ENCODE measurements around the gene CCDC6.

The CCDC6 gene

GRCh38 chr10:59868696-59869593 lies 37.4 kb downstream of the CCDC6 start:
- H4K20me1 ChIP-seq (ENCODE audit: insufficient read depth, low read length) = no peaks in the 10 kb centered on the region
- H3K9me3 ChIP-seq (ENCODE audit: low read length) = no peaks in the 10 kb centered on the region
- H3K4me3 ChIP-seq (ENCODE audit: low read depth, low read length, poor library complexity, severe bottlenecking) = no peak overlapping the region
- no peak overlapping the region for H2AFZ ChIP-seq (ENCODE audit: low read length)
- no peak overlapping the region for H3K4me2 ChIP-seq (ENCODE audit: low read length)
- no peaks in the 10 kb centered on the region for H3K27me3 ChIP-seq (ENCODE audit: insufficient read depth, low read length)
- H3K9ac ChIP-seq (ENCODE audit: low read length) = no peak overlapping the region
- H3K36me3 ChIP-seq (ENCODE audit: insufficient read depth, low read length) = no peaks in the 10 kb centered on the region
- H3K79me2 ChIP-seq (ENCODE audit: insufficient read depth, low read length) = peaks cover 91% of the 10 kb centered on the region
- peak overlapping the region; percentile 25 for H3K27ac ChIP-seq (ENCODE audit: low read depth, low read length, poor library complexity, severe bottlenecking)
- H3K9me2 ChIP-seq (ENCODE audit: low read depth, low read length) = no peaks in the 10 kb centered on the region
- TF ChIP-seq EZH2 (IDR thresholded peaks at IDR 0.05; ENCODE audit: borderline replicate concordance, low read length) = no peak
- no peak for TF ChIP-seq CTCF (IDR thresholded peaks at IDR 0.05; ENCODE audit: low read length)
- peaks cover 76% of the 10 kb centered on the region for H3K4me1 ChIP-seq (ENCODE audit: insufficient read depth, low read length, severe bottlenecking)
- no peaks in the 10 kb centered on the region for H3F3A ChIP-seq (ENCODE audit: insufficient read depth, low read length)

GRCh38 chr10:59867590-59867989 lies 38.8 kb downstream of the CCDC6 start:
- Histone ChIP-seq H3K4me1 (ENCODE audit: insufficient read depth, low read length, severe bottlenecking) (peaks cover 67% of the 10 kb centered on the region), H3K4me3 (ENCODE audit: low read depth, low read length, poor library complexity, severe bottlenecking) (no peak overlapping the region), H4K20me1 (ENCODE audit: insufficient read depth, low read length) (no peaks in the 10 kb centered on the region), H3K27me3 (ENCODE audit: insufficient read depth, low read length) (no peaks in the 10 kb centered on the region), H3K27ac (ENCODE audit: low read depth, low read length, poor library complexity, severe bottlenecking) (peak overlapping the region; percentile 25), H2AFZ (ENCODE audit: low read length) (no peak overlapping the region), H3K9ac (ENCODE audit: low read length) (no peak overlapping the region), H3K9me3 (ENCODE audit: low read length) (no peaks in the 10 kb centered on the region), H3K9me2 (ENCODE audit: low read depth, low read length) (no peaks in the 10 kb centered on the region), H3F3A (ENCODE audit: insufficient read depth, low read length) (no peaks in the 10 kb centered on the region), H3K4me2 (ENCODE audit: low read length) (no peak overlapping the region), H3K79me2 (ENCODE audit: insufficient read depth, low read length) (peaks cover 91% of the 10 kb centered on the region), H3K36me3 (ENCODE audit: insufficient read depth, low read length) (no peaks in the 10 kb centered on the region)
- TF ChIP-seq CTCF (IDR thresholded peaks at IDR 0.05; ENCODE audit: low read length) = no peak
- no peak for TF ChIP-seq EZH2 (IDR thresholded peaks at IDR 0.05; ENCODE audit: borderline replicate concordance, low read length)

- Histone ChIP-seq H3K79me2 (ENCODE audit: insufficient read depth, low read length) (peaks cover 93% of the 10 kb centered on the region), H3K9me3 (ENCODE audit: low read length) (peaks cover 8% of the 10 kb centered on the region; the same call in 1 of the 2 replicates), H3K9ac (ENCODE audit: low read length) (peak overlapping the region; percentile 10; the same call in 1 of the 2 replicates)
Measured at GRCh38 chr10:59865101-59865500, 41.3 kb downstream of the CCDC6 start.

More at GRCh38 chr10:59865101-59865500, 41.3 kb downstream of the CCDC6 start:
- Histone ChIP-seq H3K27me3 (ENCODE audit: insufficient read depth, low read length) (no peaks in the 10 kb centered on the region), H3K9me2 (ENCODE audit: low read depth, low read length) (no peaks in the 10 kb centered on the region), H3K4me3 (ENCODE audit: low read depth, low read length, poor library complexity, severe bottlenecking) (peak overlapping the region; percentile 5), H3K36me3 (ENCODE audit: insufficient read depth, low read length) (peaks cover 17% of the 10 kb centered on the region), H4K20me1 (ENCODE audit: insufficient read depth, low read length) (no peaks in the 10 kb centered on the region), H3K4me1 (ENCODE audit: insufficient read depth, low read length, severe bottlenecking) (peaks cover 50% of the 10 kb centered on the region), H3K27ac (ENCODE audit: low read depth, low read length, poor library complexity, severe bottlenecking) (peak overlapping the region; percentile 62), H3K4me2 (ENCODE audit: low read length) (peak overlapping the region; percentile 55), H3F3A (ENCODE audit: insufficient read depth, low read length) (no peaks in the 10 kb centered on the region), H2AFZ (ENCODE audit: low read length) (no peak overlapping the region)
- TF ChIP-seq EZH2 (IDR thresholded peaks at IDR 0.05; ENCODE audit: borderline replicate concordance, low read length) (no peak), CTCF (IDR thresholded peaks at IDR 0.05; ENCODE audit: low read length) (peak; percentile 70)

Data from OCI-LY1 (cell line).